ENCODE measurements around the gene IPO4.

DNA sequence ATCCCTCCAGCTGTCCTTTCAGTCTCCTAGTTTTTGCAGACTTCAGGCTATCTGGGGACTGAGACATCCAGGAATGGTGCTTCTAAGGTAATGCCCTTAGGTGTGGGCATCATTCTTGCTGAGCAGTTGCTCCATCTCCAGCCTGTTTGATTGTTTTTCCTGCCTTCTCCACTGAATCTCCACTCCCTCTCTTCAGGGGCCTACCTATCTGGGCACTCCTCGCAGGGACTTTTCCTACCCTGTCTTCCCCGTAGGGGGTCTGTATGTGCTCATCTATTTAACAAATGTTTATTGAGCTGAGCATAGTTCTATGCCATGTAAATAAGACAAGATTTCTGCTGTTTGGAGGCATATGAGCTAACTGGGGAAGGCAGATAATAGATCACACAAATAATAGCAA is 55.6 kb downstream of the IPO4 start:
- TF ChIP-seq, protein P1, sequence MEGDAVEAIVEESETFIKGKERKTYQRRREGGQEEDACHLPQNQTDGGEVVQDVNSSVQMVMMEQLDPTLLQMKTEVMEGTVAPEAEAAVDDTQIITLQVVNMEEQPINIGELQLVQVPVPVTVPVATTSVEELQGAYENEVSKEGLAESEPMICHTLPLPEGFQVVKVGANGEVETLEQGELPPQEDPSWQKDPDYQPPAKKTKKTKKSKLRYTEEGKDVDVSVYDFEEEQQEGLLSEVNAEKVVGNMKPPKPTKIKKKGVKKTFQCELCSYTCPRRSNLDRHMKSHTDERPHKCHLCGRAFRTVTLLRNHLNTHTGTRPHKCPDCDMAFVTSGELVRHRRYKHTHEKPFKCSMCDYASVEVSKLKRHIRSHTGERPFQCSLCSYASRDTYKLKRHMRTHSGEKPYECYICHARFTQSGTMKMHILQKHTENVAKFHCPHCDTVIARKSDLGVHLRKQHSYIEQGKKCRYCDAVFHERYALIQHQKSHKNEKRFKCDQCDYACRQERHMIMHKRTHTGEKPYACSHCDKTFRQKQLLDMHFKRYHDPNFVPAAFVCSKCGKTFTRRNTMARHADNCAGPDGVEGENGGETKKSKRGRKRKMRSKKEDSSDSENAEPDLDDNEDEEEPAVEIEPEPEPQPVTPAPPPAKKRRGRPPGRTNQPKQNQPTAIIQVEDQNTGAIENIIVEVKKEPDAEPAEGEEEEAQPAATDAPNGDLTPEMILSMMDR (IDR thresholded peaks at IDR 0.05; ENCODE audit: low read depth, low read length, poor library complexity, severe bottlenecking): no peak
- no peak for TF ChIP-seq EZH2phosphoT487 (IDR thresholded peaks at IDR 0.05; ENCODE audit: borderline replicate concordance, low read length)

Measured in DOHH2 (cell line).